Measurements from ENCODE around the gene SESN3.

DNA sequence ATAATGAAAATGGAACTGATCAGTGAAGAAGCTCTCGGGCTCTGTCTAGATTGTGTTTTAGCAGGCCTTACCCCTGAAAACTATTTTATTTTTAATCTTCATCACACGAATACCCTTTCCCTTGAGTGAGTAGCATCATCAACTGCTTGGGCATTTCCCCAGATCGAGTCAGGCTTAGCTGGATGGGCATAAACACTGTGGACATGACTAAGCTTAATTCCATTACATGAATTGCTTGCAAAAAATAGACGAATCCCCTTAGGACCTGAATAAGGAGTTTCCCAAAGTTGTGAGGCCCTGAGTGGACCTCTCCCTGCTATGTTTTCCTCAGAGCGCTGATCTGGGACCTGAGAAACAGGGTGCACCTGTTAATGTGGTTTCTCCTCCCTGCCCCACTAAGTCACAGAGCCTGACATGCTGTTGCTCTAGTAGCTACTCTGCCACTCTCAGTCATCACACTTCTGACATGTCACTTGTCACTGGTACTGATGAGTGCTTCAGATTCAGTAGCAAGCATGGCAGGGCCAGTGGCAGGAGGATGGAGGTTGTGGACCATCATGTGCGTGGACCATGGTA lies 87.8 kb downstream of the SESN3 start:
- TF ChIP-seq RAD21 (conservative IDR thresholded peaks at IDR 0.05) (no peak), MXI1 (conservative IDR thresholded peaks at IDR 0.05; ENCODE audit: poor library complexity, severe bottlenecking) (no peak), TAF1 (IDR thresholded peaks at IDR 0.05; ENCODE audit: low read depth) (no peak), EZH2 (IDR thresholded peaks at IDR 0.05; ENCODE audit: borderline replicate concordance, insufficient read depth, low read length, poor library complexity, severe bottlenecking) (no peak), SMC3 (conservative IDR thresholded peaks at IDR 0.05; ENCODE audit: poor library complexity) (no peak)
- TF ChIP-seq, protein P1, sequence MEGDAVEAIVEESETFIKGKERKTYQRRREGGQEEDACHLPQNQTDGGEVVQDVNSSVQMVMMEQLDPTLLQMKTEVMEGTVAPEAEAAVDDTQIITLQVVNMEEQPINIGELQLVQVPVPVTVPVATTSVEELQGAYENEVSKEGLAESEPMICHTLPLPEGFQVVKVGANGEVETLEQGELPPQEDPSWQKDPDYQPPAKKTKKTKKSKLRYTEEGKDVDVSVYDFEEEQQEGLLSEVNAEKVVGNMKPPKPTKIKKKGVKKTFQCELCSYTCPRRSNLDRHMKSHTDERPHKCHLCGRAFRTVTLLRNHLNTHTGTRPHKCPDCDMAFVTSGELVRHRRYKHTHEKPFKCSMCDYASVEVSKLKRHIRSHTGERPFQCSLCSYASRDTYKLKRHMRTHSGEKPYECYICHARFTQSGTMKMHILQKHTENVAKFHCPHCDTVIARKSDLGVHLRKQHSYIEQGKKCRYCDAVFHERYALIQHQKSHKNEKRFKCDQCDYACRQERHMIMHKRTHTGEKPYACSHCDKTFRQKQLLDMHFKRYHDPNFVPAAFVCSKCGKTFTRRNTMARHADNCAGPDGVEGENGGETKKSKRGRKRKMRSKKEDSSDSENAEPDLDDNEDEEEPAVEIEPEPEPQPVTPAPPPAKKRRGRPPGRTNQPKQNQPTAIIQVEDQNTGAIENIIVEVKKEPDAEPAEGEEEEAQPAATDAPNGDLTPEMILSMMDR (IDR thresholded peaks at IDR 0.05; ENCODE audit: poor library complexity, severe bottlenecking), result no peak
- TF ChIP-seq, protein P2, sequence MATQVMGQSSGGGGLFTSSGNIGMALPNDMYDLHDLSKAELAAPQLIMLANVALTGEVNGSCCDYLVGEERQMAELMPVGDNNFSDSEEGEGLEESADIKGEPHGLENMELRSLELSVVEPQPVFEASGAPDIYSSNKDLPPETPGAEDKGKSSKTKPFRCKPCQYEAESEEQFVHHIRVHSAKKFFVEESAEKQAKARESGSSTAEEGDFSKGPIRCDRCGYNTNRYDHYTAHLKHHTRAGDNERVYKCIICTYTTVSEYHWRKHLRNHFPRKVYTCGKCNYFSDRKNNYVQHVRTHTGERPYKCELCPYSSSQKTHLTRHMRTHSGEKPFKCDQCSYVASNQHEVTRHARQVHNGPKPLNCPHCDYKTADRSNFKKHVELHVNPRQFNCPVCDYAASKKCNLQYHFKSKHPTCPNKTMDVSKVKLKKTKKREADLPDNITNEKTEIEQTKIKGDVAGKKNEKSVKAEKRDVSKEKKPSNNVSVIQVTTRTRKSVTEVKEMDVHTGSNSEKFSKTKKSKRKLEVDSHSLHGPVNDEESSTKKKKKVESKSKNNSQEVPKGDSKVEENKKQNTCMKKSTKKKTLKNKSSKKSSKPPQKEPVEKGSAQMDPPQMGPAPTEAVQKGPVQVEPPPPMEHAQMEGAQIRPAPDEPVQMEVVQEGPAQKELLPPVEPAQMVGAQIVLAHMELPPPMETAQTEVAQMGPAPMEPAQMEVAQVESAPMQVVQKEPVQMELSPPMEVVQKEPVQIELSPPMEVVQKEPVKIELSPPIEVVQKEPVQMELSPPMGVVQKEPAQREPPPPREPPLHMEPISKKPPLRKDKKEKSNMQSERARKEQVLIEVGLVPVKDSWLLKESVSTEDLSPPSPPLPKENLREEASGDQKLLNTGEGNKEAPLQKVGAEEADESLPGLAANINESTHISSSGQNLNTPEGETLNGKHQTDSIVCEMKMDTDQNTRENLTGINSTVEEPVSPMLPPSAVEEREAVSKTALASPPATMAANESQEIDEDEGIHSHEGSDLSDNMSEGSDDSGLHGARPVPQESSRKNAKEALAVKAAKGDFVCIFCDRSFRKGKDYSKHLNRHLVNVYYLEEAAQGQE (IDR thresholded peaks at IDR 0.05; ENCODE audit: borderline replicate concordance), result no peak
